NCI-H187 treated with DMSO at 0.1 percent for 48 hours (cell line): ENCODE results near the gene HIVEP2.

Experiments
- DNase-seq: peaks from one replicate; lab custom pipeline; 2025; lab: John Stamatoyannopoulos, UW

The HIVEP2 gene

DNA sequence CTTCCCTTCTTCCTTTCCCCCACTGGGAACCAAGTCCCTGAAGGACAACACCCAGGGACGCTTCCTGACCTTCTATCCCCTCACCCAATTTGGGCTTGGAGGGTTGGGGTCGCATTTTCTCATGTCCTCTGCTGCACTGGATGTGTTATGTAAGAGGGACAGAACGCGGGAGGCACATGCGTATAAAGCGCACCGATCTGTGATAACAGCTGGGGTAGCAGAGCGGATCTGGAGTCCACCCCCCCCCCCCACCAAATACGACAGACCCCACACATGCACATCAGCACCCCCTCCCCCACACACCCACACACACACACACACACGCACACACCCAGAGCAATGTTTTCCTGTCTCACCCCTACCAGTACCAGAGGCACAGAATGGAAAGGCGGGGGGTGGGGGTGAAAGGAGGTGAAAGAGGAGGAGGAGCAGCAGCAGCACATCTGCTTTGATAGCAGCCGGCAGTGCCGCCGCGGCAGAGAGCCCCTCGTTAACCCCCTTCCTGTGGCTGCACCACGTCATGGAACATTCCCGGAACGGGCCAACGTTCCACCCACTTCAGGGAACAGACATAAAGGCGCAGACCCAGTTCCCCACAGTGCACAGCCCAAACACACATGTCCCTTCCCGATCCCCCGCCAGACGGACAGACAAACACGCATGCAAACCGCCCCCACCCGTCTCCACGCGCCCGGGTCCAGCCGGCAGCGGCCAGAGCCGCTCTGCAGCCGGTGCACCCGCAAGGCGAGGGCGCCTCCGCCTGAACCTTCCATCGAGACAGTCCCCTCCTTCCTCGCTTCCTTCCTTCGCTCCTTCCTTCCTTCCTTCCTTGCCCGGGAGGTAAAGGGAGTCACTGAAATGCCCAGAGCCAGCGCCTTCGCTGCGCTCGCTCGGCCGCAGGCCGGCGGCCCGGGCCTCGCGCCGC is 590 bp downstream of the HIVEP2 start:
- no peak for DNase-seq

GRCh38 chr6:142943711-142944123 is 1.3 kb downstream of the HIVEP2 start:
- no peak for DNase-seq

DNA sequence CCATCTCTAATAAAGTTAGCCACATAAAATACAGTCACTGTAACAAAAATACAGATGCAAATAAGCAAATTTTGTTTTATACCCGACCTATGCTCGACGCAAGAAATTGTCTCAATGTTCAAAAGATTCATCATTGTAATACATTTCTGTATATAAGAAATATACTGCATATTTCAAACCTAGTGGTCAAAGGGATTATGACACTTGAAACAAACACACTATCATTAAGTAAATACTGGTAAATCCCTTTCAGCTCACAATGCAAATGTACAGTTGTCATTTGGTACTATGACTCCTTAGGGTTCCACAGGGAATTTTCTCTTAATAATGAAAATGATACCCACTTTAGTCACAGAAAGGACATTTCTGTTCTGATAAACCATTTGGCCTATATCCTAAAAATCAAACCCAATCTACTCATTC is 2.2 kb downstream of the HIVEP2 start:
- no peak for DNase-seq

DNA sequence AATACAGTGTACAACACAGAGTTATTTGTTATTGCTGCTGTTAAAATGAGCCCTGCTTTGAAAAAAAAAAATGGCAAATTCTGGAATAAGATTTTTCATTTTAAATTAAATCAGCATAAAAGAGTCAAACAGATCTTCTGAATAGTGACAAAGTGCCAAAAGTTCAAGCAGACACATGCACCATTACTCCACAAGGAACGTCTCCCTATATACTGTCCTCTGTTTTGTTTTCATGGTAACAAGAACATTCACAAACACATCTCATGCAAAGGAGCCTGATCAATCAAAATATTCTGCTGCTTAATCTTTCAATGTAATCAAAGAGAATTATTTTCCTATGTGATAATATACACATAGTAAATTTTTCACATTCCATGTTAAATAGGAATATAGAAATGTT is 2.7 kb downstream of the HIVEP2 start:
- DNase-seq, result no peak

DNA sequence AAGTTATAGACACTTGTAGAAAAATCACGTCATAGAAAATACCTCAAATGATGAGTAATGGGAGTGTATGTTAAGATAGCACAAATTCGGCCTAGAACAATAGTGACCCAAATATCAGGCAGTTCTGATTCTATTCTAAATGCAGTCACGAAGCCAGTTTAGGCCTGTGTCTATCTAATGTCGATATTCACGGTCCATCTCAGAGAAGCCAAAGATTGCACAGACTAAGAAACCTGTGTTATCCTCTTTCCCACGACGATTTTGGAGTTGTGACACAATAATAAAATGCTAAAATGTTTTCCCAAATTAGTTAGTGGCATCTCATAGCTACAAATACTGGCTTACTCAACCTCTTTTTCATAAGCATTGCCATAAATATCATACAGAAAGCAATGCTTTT is 4.0 kb downstream of the HIVEP2 start:
- DNase-seq, result no peak

GRCh38 chr6:142940487-142940886 is 4.5 kb downstream of the HIVEP2 start:
- DNase-seq, result no peak

- DNase-seq, result no peak
Observed at GRCh38 chr6:142938510-142938909, 6.5 kb downstream of the HIVEP2 start.

GRCh38 chr6:142937986-142938385 is 7.0 kb downstream of the HIVEP2 start:
- DNase-seq, result no peak

DNA sequence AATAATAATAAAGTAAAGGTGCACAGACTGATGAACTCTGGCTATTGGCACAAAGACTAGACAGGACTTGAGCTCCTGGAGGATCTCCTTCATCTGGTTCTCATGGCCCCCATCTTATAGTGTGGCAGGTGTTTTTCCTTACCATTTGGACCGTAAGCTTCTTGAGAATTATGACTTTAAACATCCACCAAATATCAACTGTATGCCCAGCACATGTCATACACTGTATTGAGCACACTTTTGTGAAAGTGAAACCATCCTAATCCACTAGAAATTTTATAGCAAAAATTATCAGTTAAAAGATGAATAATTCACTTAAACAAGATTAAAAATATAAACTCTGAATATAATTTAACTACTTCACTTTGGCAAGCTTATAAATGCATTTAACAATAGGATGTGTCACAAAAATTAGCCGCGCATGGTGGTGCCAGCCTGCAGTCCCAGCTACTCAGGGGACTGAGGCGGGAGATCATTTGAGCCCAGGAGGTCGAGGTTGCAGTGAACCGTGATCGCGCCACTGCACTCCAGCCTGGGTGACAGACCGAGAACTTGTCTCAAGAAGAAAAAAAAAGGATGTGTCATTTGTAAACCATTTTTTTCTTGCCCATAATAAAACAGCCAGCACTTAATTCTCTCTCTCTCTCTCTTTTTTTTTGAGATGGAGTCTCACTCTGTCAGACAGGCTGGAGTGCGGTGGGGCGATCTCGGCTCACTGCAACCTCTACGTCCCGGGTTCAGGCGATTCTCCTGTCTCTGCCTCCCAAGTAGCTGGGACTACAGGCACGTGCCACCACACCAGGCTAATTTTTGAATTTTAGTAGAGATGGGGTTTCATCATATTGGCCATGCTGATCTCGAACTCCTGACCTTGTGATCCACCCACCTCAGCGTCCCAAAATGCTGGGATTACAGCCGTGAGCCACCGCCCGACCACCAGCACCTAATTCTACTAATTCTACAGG is 9.1 kb downstream of the HIVEP2 start:
- DNase-seq, result no peak

- DNase-seq, result no peak
Observed at GRCh38 chr6:142934599-142934998, 10.4 kb downstream of the HIVEP2 start.

- DNase-seq, result no peak
Observed at GRCh38 chr6:142934106-142934505, 10.9 kb downstream of the HIVEP2 start.

- DNase-seq, result no peak
Observed at GRCh38 chr6:142933701-142934100, 11.3 kb downstream of the HIVEP2 start.

DNA sequence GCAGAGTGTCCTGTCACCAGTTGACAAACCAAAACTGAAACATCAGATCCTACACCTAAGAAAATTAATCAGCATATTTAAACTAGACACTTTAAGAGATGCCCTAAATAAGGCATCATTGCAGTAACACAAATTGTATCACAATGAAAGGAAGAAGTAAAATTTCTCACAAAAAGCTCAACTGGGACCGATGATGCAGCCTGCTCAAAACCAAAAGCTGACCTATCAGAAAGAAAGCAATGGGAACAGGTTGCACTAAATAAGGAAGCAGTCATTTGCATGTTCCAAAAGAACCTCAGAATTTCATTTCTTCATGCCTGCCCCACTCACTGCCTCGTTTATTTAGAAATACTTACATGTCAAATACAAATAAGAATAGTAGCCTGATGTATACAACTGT is 12.1 kb downstream of the HIVEP2 start:
- DNase-seq, result no peak

DNA sequence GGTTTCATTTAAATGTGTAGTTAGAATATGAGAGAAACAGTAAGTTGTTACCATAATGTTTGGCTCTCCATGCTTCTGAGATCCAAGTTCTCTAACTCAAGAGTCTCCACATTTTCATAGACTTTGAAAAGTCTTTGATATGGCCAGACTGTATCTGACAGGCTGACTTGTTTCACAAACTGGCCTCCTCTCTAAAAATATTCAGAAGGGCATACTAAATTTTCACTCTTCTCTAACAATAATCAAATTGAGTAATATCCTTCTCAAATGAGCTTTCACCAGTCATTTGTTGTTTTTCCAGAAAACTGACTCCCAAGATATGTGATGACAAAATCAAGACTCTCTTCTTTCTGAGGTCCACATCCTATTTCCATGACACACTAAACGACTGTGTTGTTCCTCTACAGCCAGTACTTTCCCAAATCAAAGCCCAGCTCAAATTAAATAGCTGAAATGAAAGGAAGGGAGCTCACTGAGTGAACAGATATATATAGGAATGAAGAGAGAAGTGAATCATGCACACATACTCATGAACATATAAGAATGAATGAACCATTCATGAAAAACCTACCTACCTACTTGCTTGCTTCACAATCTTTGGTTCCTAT is 15.1 kb downstream of the HIVEP2 start:
- no peak for DNase-seq

DNA sequence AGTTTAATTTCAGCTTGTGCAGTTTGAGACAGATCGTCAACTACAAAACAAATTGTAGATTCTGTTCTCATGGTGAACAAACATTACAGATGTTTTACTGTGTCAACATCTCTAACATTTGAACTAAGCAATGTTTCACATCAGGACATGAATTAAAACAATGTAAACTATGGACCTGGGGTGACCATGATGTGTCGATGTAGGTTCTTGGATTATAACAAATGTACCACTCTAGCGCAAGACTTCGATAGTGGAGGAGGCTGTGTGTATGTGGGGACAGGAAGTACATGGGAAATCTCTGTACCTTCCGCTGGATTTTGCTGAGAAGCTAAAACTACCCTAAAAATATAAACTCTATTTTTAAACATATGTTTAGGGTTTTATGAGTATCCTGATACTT is 17.1 kb downstream of the HIVEP2 start:
- DNase-seq, result no peak

- no peak for DNase-seq
Observed at GRCh38 chr6:142927271-142927580, 17.8 kb downstream of the HIVEP2 start.

DNA sequence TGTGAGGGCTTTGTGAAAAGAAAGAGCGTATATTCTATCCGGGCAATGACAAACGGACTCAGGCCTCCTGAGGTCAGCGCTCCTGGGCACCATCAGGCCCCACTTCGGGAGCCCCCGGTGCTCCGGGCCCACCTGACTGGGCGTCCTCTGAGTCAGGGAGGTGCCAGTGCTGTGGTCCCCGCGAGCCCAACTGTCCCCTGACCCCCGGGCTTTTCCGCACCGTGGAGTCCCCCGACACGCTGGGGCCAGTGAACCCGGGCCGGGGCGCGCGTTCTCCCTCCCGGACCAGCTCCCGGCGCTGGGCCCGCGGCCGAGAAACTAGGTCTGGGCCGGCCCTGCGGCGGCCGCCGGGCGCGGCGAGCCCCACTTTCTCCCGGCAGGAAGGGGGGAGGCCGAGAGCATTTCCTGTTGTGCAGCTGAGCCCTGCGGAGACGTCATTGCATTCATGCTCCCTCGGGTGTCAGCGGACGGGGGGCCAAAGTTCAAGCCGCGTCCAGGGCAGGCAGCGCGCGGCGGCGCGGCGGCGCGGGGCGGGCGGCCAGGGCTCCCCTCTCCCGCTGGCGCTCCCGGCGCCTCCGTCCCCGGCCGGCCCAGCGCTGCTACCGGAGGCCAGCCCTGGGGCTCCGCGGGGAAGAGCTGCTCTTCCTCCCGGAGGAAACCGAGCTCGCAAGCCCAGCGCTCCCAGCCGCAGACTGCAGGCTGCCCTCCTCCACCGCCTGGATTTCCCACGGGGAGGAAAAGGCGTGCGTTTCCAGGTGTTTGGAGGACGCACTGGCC is 18.3 kb downstream of the HIVEP2 start:
- no peak for DNase-seq

- no peak for DNase-seq
Observed at GRCh38 chr6:142926177-142926493, 18.8 kb downstream of the HIVEP2 start.

GRCh38 chr6:142925575-142926110 is 19.3 kb downstream of the HIVEP2 start:
- no peak for DNase-seq

GRCh38 chr6:142918339-142919042 is 26.5 kb downstream of the HIVEP2 start:
- no peak for DNase-seq

DNA sequence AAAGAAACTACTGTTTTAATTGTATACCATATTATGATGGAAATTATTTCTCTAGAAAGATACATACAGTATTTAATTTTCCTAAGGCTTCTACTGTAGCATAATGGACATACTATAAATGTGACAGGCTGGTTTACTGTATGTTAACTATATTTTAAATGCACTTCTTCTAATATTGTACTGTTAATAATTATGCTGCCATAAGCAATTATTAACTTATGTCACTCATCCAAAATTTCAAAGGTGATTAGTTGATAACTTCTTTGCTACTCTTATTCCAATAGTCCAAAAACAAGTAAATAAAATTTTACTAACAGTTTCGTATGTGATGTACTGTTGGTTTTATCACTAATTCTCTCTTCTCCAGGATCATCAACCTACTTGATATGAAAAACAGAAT is 28.1 kb downstream of the HIVEP2 start:
- DNase-seq, result no peak
